Tibial artery (tissue), 4 donors: ENCODE results near the gene NAGLU.

Experiments
- DNase-seq, 2 donors: peaks; one replicate each; pipeline ENCODE4 v3.0.0-alpha.2; 2019
- H3K27ac ChIP-seq, 2 donors: fragments of 200-600 bp; sonication (generic) in 1 of 2; 1 replicate in 1 of 2; 2 replicates in 1 of 2; pipeline ENCODE4 v1.5.1; 2018 to 2019; ENCODE audit warnings: mild to moderate bottlenecking in 1 of 2
- H3K27me3 ChIP-seq, 2 donors: fragments of 200-600 bp; sonication (generic) in 1 of 2; one replicate each; pipeline versions ENCODE4 v1.5.1 to v1.6.0; 2016 to 2019
- H3K36me3 ChIP-seq, 3 donors: fragments of 200-600 bp; sonication (generic) in 2 of 3; one replicate each; pipeline ENCODE4 v1.5.1; 2016 to 2019; ENCODE audit warnings: mild to moderate bottlenecking in 2 of 3
- H3K4me1 ChIP-seq, 4 donors: fragments of 200-600 bp; sonication (generic) in 2 of 4; 1 replicate in 3 of 4; 2 replicates in 1 of 4; pipeline ENCODE4 v1.5.1; 2016 to 2019
- H3K4me3 ChIP-seq, 2 donors: fragments of 200-600 bp; sonication (generic) in 1 of 2; 1 replicate in 1 of 2; 2 replicates in 1 of 2; pipeline ENCODE4 v1.5.1; 2018 to 2019; ENCODE audit warnings: mild to moderate bottlenecking in 2 of 2
- H3K9me3 ChIP-seq, 3 donors: fragments of 200-600 bp; sonication (generic) in 1 of 3; one replicate each; pipeline ENCODE4 v1.5.1; 2016 to 2019
- CTCF ChIP-seq, 2 experiments: fragments of 200-600 bp in 1 of 2; fragments of 450-650 bp in 1 of 2; IDR thresholded peaks; one replicate each; pipeline ENCODE4 v1.5.1; 2017 to 2019; ENCODE audit warnings: antibody characterized with exemption in 2 of 2, mild to moderate bottlenecking in 1 of 2, moderate library complexity in 1 of 2
- intact Hi-C: fragments of 100-400 bp; cut with DNase I; formaldehyde crosslinking; loops from one replicate; pipeline ENCODE4 v1.15.0; 2023; ENCODE audit warnings: low total_unique reads

NAGLU gene

DNA sequence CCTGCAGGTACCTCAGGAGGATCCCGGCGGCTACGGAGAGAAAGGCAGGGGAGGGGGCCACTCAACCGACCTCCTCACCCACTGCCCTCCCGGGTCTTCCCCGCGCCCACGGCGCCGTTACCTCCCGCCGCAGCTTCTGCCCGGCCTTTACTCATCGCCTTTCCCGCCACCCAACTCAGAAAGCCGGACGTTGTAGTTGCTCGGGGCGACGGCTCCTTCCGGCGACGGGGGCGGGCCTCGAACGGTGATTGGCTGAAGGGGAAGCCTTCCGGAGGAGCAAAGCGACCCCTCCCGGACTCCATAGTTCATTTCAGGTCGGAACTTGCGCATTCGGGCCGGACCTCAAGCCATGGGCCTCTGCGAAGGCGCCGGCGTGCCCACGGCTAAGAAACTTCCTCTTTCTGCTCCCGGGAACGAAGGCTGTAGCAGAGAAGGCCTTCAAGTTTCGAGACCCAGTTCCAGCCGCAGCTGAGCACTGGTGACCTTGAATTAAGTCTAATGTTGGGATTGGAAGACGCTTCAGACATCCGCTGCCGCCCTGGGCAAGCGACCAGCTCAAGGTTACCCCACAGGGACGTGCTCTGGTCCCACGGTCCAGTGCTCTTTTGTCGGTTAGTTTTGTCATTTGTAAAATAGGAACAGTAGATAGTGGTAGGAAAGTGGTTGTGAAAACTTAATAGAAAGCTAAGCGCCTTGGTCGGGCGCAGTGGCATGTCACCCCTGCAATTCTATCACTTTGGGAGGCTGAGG lies 41.7 kb downstream of the NAGLU start, which contains the start of gene PSMC3IP:
PSMC3IP (minus strand) TSS at position 198 of the 750 bp plus-strand sequence; CDS start at position 155, 43 bp downstream.
- peak; percentile 18 to 54 for TF ChIP-seq CTCF (IDR thresholded peaks at IDR 0.05)
- H3K36me3 ChIP-seq, result peaks cover 34 to 62% (median 46%) of the 10 kb centered on the region in 3 donors
- no peaks in the 10 kb centered on the region for H3K9me3 ChIP-seq
- H3K4me1 ChIP-seq, result peaks cover 0 to 21% (median 19%) of the 10 kb centered on the region in 4 donors
- intact Hi-C loops, result loop anchor here (1.0 kb wide), 1 partner anchor 106 kb away; no protein-coding TSS in a partner anchor
- peak; percentile 96 to 97 for DNase-seq
- no peaks in the 10 kb centered on the region for H3K27me3 ChIP-seq
- peak within 1 kb of the TSS; percentile 78 to 89 for H3K27ac ChIP-seq
- peak within 1 kb of the TSS; percentile 57 to 61 for H3K4me3 ChIP-seq

DNA sequence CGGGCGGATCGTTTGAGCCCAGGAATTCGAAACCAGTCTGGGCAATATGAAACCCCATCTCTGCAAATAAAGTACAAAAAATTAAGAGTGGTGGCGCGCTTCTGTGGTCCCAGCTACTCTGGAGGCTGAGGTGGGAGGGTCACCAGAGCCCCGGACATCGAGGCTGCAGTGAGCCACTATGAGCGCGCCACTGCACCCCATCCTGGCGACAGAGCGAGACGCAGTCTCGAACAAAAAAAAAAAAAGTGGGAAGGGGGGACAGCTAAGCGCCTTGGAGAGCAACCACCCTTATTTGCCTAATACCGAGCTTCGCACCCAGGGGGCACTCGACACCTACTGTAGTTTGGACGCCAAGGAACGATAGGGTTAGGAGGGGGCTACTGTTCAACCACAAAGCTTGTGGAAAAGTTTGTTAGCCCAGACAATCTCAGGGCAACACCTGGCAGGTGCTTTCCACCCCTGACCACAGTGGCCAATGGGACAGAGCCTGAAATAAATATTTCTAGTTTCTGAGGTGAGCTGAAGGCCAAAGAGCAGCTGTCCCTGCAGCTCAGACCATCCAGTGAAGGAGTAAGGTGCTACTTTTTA lies 42.3 kb downstream of the NAGLU start:
- peak in 1 of 2 donors; percentile 69 for DNase-seq
- no peaks in the 10 kb centered on the region for H3K9me3 ChIP-seq
- H3K4me1 ChIP-seq, result peaks cover 0 to 21% (median 19%) of the 10 kb centered on the region in 4 donors
- peaks cover 34 to 62% (median 46%) of the 10 kb centered on the region in 3 donors for H3K36me3 ChIP-seq
- H3K4me3 ChIP-seq, result peak overlapping the region; percentile 57 to 61
- peak; percentile 71 to 73 for TF ChIP-seq CTCF (IDR thresholded peaks at IDR 0.05)
- intact Hi-C loops, result loop anchor here (1.0 kb wide), 1 partner anchor 105 kb away; no protein-coding TSS in a partner anchor
- peak overlapping the region; percentile 78 to 89 for H3K27ac ChIP-seq
- no peaks in the 10 kb centered on the region for H3K27me3 ChIP-seq

DNA sequence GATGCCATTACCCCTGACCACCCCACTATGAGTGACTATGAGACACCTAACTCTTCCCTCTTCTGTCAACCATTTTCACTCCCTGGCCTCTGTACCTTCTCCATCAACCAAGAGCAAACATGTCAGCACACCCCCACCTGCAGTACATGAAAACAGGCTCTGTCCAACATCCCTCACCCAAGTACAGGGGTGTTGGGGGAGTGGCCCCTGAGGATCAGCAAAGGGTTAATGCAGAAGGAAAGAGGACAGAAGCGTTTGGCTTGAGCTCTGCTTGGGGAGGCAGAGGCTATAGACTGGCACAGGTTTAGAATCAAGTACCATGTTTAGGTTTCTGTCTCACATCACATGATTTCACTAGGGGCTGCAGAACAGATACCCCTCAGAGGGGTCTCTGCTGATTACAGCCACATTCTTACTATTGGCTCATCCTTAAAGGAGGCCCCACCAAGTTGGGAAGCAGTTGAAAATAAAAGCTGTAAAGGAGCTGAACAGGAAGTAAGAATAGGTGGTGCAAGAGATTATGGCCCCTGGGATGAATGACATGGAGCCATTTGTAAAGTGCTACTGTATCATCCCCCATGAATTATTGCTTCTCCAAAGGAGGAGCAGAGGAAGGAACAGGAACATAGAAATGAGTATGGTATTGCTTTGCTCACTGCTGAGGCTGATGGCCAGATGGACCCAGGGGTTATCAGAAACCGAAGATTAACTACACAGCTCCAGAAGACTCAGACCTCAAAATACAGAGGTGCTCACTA lies 43.9 kb downstream of the NAGLU start:
- no peak for TF ChIP-seq CTCF (IDR thresholded peaks at IDR 0.05)
- no peak for DNase-seq
- no peak overlapping the region for H3K4me3 ChIP-seq
- peaks cover 0 to 21% (median 19%) of the 10 kb centered on the region in 4 donors for H3K4me1 ChIP-seq
- H3K27ac ChIP-seq, result no peak overlapping the region
- no peaks in the 10 kb centered on the region for H3K27me3 ChIP-seq
- H3K9me3 ChIP-seq, result no peaks in the 10 kb centered on the region
- intact Hi-C loops, result loop anchor here (10.0 kb wide), 1 partner anchor 185 kb away; the partner anchor contains the start of gene RAMP2
- H3K36me3 ChIP-seq, result peaks cover 40 to 62% (median 53%) of the 10 kb centered on the region in 3 donors

- no peak for DNase-seq
- Histone ChIP-seq H3K9me3 (no peaks in the 10 kb centered on the region), H3K27me3 (no peaks in the 10 kb centered on the region), H3K4me3 (no peak overlapping the region), H3K27ac (no peak overlapping the region), H3K36me3 (peaks cover 55 to 74% (median 71%) of the 10 kb centered on the region in 3 donors), H3K4me1 (peaks cover 0 to 30% (median 21%) of the 10 kb centered on the region in 4 donors)
- TF ChIP-seq CTCF (IDR thresholded peaks at IDR 0.05), result no peak
- intact Hi-C loops, result loop anchor here (10.0 kb wide), 1 partner anchor 183 kb away; the partner anchor contains the start of gene RAMP2
These were observed 45.8 kb downstream of the NAGLU start for GRCh38 chr17:42581744-42582270.

GRCh38 chr17:42584880-42585279 lies 48.8 kb downstream of the NAGLU start:
- H3K4me1 ChIP-seq, result peaks cover 0 to 13% (median 5%) of the 10 kb centered on the region in 4 donors
- intact Hi-C loops, result loop anchor here (10.0 kb wide), 1 partner anchor 180 kb away; the partner anchor contains the start of gene RAMP2
- no peaks in the 10 kb centered on the region for H3K9me3 ChIP-seq
- DNase-seq, result no peak
- H3K4me3 ChIP-seq, result no peak overlapping the region
- no peak for TF ChIP-seq CTCF (IDR thresholded peaks at IDR 0.05)
- H3K27me3 ChIP-seq, result no peaks in the 10 kb centered on the region
- no peak overlapping the region for H3K27ac ChIP-seq
- peaks cover 73 to 100% (median 99%) of the 10 kb centered on the region in 3 donors for H3K36me3 ChIP-seq
